ENCODE measurements around the gene SFMBT2.

DNA sequence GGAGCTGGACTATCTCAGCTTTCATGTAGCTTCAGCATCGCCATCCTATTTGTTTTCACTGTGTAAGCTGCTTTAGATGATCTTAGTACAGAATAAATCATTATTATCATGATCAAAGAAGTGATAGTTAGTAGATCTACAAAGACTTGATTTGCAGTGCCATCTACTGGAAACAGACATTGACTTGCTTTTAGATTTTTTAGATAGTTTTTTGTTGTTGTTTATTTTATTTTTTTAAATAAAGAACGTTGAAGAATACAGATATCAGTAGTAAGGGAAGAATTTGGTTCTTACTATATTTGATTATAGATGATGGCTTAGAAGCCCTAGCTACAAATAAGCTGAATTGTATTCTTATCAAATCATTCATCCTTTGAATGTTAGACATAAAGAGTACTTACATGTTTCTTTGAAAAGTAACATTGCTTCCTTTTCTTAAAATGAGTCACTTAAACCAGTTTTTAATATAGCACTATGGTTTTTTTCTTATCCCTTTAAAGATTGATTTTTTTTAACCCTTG, 6.3 kb upstream of the SFMBT2 start:
- TF ChIP-seq, protein P1, sequence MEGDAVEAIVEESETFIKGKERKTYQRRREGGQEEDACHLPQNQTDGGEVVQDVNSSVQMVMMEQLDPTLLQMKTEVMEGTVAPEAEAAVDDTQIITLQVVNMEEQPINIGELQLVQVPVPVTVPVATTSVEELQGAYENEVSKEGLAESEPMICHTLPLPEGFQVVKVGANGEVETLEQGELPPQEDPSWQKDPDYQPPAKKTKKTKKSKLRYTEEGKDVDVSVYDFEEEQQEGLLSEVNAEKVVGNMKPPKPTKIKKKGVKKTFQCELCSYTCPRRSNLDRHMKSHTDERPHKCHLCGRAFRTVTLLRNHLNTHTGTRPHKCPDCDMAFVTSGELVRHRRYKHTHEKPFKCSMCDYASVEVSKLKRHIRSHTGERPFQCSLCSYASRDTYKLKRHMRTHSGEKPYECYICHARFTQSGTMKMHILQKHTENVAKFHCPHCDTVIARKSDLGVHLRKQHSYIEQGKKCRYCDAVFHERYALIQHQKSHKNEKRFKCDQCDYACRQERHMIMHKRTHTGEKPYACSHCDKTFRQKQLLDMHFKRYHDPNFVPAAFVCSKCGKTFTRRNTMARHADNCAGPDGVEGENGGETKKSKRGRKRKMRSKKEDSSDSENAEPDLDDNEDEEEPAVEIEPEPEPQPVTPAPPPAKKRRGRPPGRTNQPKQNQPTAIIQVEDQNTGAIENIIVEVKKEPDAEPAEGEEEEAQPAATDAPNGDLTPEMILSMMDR (IDR thresholded peaks at IDR 0.05): peak; percentile 33; the same call in 1 of the 2 replicates
- TF ChIP-seq REST (IDR thresholded peaks at IDR 0.05; ENCODE audit: insufficient read depth in 1 of 2, low read depth in 2 of 2, low read length in 1 of 2) (no peak), POLR2AphosphoS5 (IDR thresholded peaks at IDR 0.05; ENCODE audit: low read depth, low read length) (no peak), SIN3A (IDR thresholded peaks at IDR 0.05; ENCODE audit: borderline replicate concordance, insufficient read depth, low read depth, low read length) (no peak), TCF7L2 (IDR thresholded peaks at IDR 0.05; ENCODE audit: low read depth, low read length) (no peak)

Measured in Panc1 (cell line).